ENCODE results near the gene GREB1. TPM values are rescaled to one million over a fixed set of nuclear protein-coding genes. Genes with fewer than 3 reads are reported as not detected.

GREB1 gene
- total and polyA plus RNA-seq, 2 donors = 0.24 to 0.43 TPM

- H3K27ac ChIP-seq (ENCODE audit: low read depth in 1 of 2, low read length in 1 of 2) = no peak overlapping the region
- no peaks in the 10 kb centered on the region for H3K27me3 ChIP-seq (ENCODE audit: control insufficient read depth in 2 of 2, insufficient read depth in 1 of 2, low read length in 1 of 2)
- no peaks in the 10 kb centered on the region for H3K36me3 ChIP-seq (ENCODE audit: control insufficient read depth in 2 of 2, insufficient read depth in 2 of 2, low read length in 1 of 2)
- H3K4me1 ChIP-seq (ENCODE audit: control insufficient read depth in 2 of 2, insufficient read depth in 2 of 2, low read length in 2 of 2) = no peaks in the 10 kb centered on the region
- no peak for DNase-seq (ENCODE audit: low read depth in 6 of 9, low spot score in 9 of 9)
- H3K9me3 ChIP-seq (ENCODE audit: control insufficient read depth in 2 of 2, insufficient read depth in 1 of 2, low read length in 1 of 2) = no peaks in the 10 kb centered on the region
- H3K4me3 ChIP-seq (ENCODE audit: low read length in 2 of 2) = no peak overlapping the region
- WGBS = 95% methylated on average over 28 of the region's 28 CpGs
Observed at GRCh38 chr2:11633923-11634478, 100.2 kb downstream of the GREB1 start.

GRCh38 chr2:11634584-11634983 lies 100.7 kb downstream of the GREB1 start:
- WGBS = 90% methylated on average over 15 of the region's 15 CpGs
- H3K4me3 ChIP-seq (ENCODE audit: low read length in 2 of 2) = no peak overlapping the region
- no peaks in the 10 kb centered on the region for H3K27me3 ChIP-seq (ENCODE audit: control insufficient read depth in 2 of 2, insufficient read depth in 1 of 2, low read length in 1 of 2)
- no peak for DNase-seq (ENCODE audit: low read depth in 6 of 9, low spot score in 9 of 9)
- no peak overlapping the region for H3K27ac ChIP-seq (ENCODE audit: low read depth in 1 of 2, low read length in 1 of 2)
- H3K36me3 ChIP-seq (ENCODE audit: control insufficient read depth in 2 of 2, insufficient read depth in 2 of 2, low read length in 1 of 2) = no peaks in the 10 kb centered on the region
- H3K4me1 ChIP-seq (ENCODE audit: control insufficient read depth in 2 of 2, insufficient read depth in 2 of 2, low read length in 2 of 2) = no peaks in the 10 kb centered on the region
- no peaks in the 10 kb centered on the region for H3K9me3 ChIP-seq (ENCODE audit: control insufficient read depth in 2 of 2, insufficient read depth in 1 of 2, low read length in 1 of 2)

GRCh38 chr2:11635141-11635540 lies 101.3 kb downstream of the GREB1 start:
- no peaks in the 10 kb centered on the region for H3K36me3 ChIP-seq (ENCODE audit: control insufficient read depth in 2 of 2, insufficient read depth in 2 of 2, low read length in 1 of 2)
- 96% methylated on average over 15 of the region's 15 CpGs for WGBS
- no peaks in the 10 kb centered on the region for H3K4me1 ChIP-seq (ENCODE audit: control insufficient read depth in 2 of 2, insufficient read depth in 2 of 2, low read length in 2 of 2)
- H3K9me3 ChIP-seq (ENCODE audit: control insufficient read depth in 2 of 2, insufficient read depth in 1 of 2, low read length in 1 of 2) = no peaks in the 10 kb centered on the region
- DNase-seq (ENCODE audit: low read depth in 6 of 9, low spot score in 9 of 9) = no peak
- no peak overlapping the region for H3K27ac ChIP-seq (ENCODE audit: low read depth in 1 of 2, low read length in 1 of 2)
- H3K4me3 ChIP-seq (ENCODE audit: low read length in 2 of 2) = no peak overlapping the region
- H3K27me3 ChIP-seq (ENCODE audit: control insufficient read depth in 2 of 2, insufficient read depth in 1 of 2, low read length in 1 of 2) = no peaks in the 10 kb centered on the region

- Histone ChIP-seq H3K27me3 (ENCODE audit: control insufficient read depth in 2 of 2, insufficient read depth in 1 of 2, low read length in 1 of 2) (no peaks in the 10 kb centered on the region), H3K4me1 (ENCODE audit: control insufficient read depth in 2 of 2, insufficient read depth in 2 of 2, low read length in 2 of 2) (no peaks in the 10 kb centered on the region), H3K36me3 (ENCODE audit: control insufficient read depth in 2 of 2, insufficient read depth in 2 of 2, low read length in 1 of 2) (no peaks in the 10 kb centered on the region), H3K4me3 (ENCODE audit: low read length in 2 of 2) (no peak overlapping the region), H3K27ac (ENCODE audit: low read depth in 1 of 2, low read length in 1 of 2) (no peak overlapping the region), H3K9me3 (ENCODE audit: control insufficient read depth in 2 of 2, insufficient read depth in 1 of 2, low read length in 1 of 2) (no peaks in the 10 kb centered on the region)
- DNase-seq (ENCODE audit: low read depth in 6 of 9, low spot score in 9 of 9) = no peak
- 81% methylated on average over 11 of the region's 11 CpGs for WGBS
Observed at GRCh38 chr2:11636593-11637295, 102.9 kb downstream of the GREB1 start.

- 95% methylated on average over 15 of the region's 15 CpGs for whole genome bisulfite sequencing
- Histone ChIP-seq H3K9me3 (ENCODE audit: control insufficient read depth in 2 of 2, insufficient read depth in 1 of 2, low read length in 1 of 2) (no peaks in the 10 kb centered on the region), H3K27ac (ENCODE audit: low read depth in 1 of 2, low read length in 1 of 2) (no peak overlapping the region), H3K4me1 (ENCODE audit: control insufficient read depth in 2 of 2, insufficient read depth in 2 of 2, low read length in 2 of 2) (no peaks in the 10 kb centered on the region), H3K27me3 (ENCODE audit: control insufficient read depth in 2 of 2, insufficient read depth in 1 of 2, low read length in 1 of 2) (no peaks in the 10 kb centered on the region), H3K36me3 (ENCODE audit: control insufficient read depth in 2 of 2, insufficient read depth in 2 of 2, low read length in 1 of 2) (no peaks in the 10 kb centered on the region), H3K4me3 (ENCODE audit: low read length in 2 of 2) (no peak overlapping the region)
- DNase-seq (ENCODE audit: low read depth in 6 of 9, low spot score in 9 of 9) = no peak
Observed at GRCh38 chr2:11637546-11637945, 103.7 kb downstream of the GREB1 start.

- Histone ChIP-seq H3K27me3 (ENCODE audit: control insufficient read depth in 2 of 2, insufficient read depth in 1 of 2, low read length in 1 of 2) (no peaks in the 10 kb centered on the region), H3K36me3 (ENCODE audit: control insufficient read depth in 2 of 2, insufficient read depth in 2 of 2, low read length in 1 of 2) (no peaks in the 10 kb centered on the region), H3K9me3 (ENCODE audit: control insufficient read depth in 2 of 2, insufficient read depth in 1 of 2, low read length in 1 of 2) (no peaks in the 10 kb centered on the region), H3K27ac (ENCODE audit: low read depth in 1 of 2, low read length in 1 of 2) (no peak overlapping the region), H3K4me1 (ENCODE audit: control insufficient read depth in 2 of 2, insufficient read depth in 2 of 2, low read length in 2 of 2) (no peaks in the 10 kb centered on the region), H3K4me3 (ENCODE audit: low read length in 2 of 2) (no peak overlapping the region)
- 79% methylated on average over 5 of the region's 5 CpGs for WGBS
- DNase-seq (ENCODE audit: low read depth in 6 of 9, low spot score in 9 of 9) = no peak
Observed at GRCh38 chr2:11639503-11639902, 105.7 kb downstream of the GREB1 start.

- 98% methylated on average over 27 of the region's 27 CpGs for WGBS
- no peak for DNase-seq (ENCODE audit: low read depth in 6 of 9, low spot score in 9 of 9)
- Histone ChIP-seq H3K36me3 (ENCODE audit: control insufficient read depth in 2 of 2, insufficient read depth in 2 of 2, low read length in 1 of 2) (no peaks in the 10 kb centered on the region), H3K27me3 (ENCODE audit: control insufficient read depth in 2 of 2, insufficient read depth in 1 of 2, low read length in 1 of 2) (no peaks in the 10 kb centered on the region), H3K4me1 (ENCODE audit: control insufficient read depth in 2 of 2, insufficient read depth in 2 of 2, low read length in 2 of 2) (no peaks in the 10 kb centered on the region), H3K9me3 (ENCODE audit: control insufficient read depth in 2 of 2, insufficient read depth in 1 of 2, low read length in 1 of 2) (no peaks in the 10 kb centered on the region), H3K4me3 (ENCODE audit: low read length in 2 of 2) (no peak overlapping the region), H3K27ac (ENCODE audit: low read depth in 1 of 2, low read length in 1 of 2) (no peak overlapping the region)
Observed at GRCh38 chr2:11640132-11640531, 106.3 kb downstream of the GREB1 start.

GRCh38 chr2:11642972-11643371 lies 109.1 kb downstream of the GREB1 start:
- no peak for DNase-seq (ENCODE audit: low read depth in 6 of 9, low spot score in 9 of 9)
- peaks cover 0 to 2% of the 10 kb centered on the region in 2 donors for H3K27me3 ChIP-seq (ENCODE audit: control insufficient read depth in 2 of 2, insufficient read depth in 1 of 2, low read length in 1 of 2)
- H3K36me3 ChIP-seq (ENCODE audit: control insufficient read depth in 2 of 2, insufficient read depth in 2 of 2, low read length in 1 of 2) = no peaks in the 10 kb centered on the region
- no peaks in the 10 kb centered on the region for H3K9me3 ChIP-seq (ENCODE audit: control insufficient read depth in 2 of 2, insufficient read depth in 1 of 2, low read length in 1 of 2)
- WGBS = 84% methylated on average over 7 of the region's 7 CpGs
- no peak overlapping the region for H3K27ac ChIP-seq (ENCODE audit: low read depth in 1 of 2, low read length in 1 of 2)
- no peak overlapping the region for H3K4me3 ChIP-seq (ENCODE audit: low read length in 2 of 2)
- H3K4me1 ChIP-seq (ENCODE audit: control insufficient read depth in 2 of 2, insufficient read depth in 2 of 2, low read length in 2 of 2) = no peaks in the 10 kb centered on the region

GRCh38 chr2:11644293-11644692 lies 110.4 kb downstream of the GREB1 start:
- Histone ChIP-seq H3K4me3 (ENCODE audit: low read length in 2 of 2) (no peak overlapping the region), H3K36me3 (ENCODE audit: control insufficient read depth in 2 of 2, insufficient read depth in 2 of 2, low read length in 1 of 2) (no peaks in the 10 kb centered on the region), H3K4me1 (ENCODE audit: control insufficient read depth in 2 of 2, insufficient read depth in 2 of 2, low read length in 2 of 2) (no peaks in the 10 kb centered on the region), H3K9me3 (ENCODE audit: control insufficient read depth in 2 of 2, insufficient read depth in 1 of 2, low read length in 1 of 2) (no peaks in the 10 kb centered on the region), H3K27ac (ENCODE audit: low read depth in 1 of 2, low read length in 1 of 2) (no peak overlapping the region), H3K27me3 (ENCODE audit: control insufficient read depth in 2 of 2, insufficient read depth in 1 of 2, low read length in 1 of 2) (peaks cover 0 to 2% of the 10 kb centered on the region in 2 donors)
- WGBS = 90% methylated on average over 3 of the region's 3 CpGs
- no peak for DNase-seq (ENCODE audit: low read depth in 6 of 9, low spot score in 9 of 9)

All from thymus (tissue), 11 donors.